WERI-Rb-1 (cell line): ENCODE data around the gene LHFPL2.

Experiments used
- DNase-seq: peaks from one replicate; pipeline ENCODE4 v3.0.0-alpha.2; 2020
- H3K27ac ChIP-seq: fragments of 250-450 bp; sonication (Bioruptor Pico); 2 replicates; pipeline ENCODE4 v1.5.1; 2020; ENCODE audit warnings: mild to moderate bottlenecking, moderate library complexity
- H3K27me3 ChIP-seq: fragments of 250-450 bp; sonication (Bioruptor Pico); 2 replicates; pipeline ENCODE4 v1.5.1; 2021; ENCODE audit warnings: mild to moderate bottlenecking, low read depth, moderate library complexity; ENCODE audit not compliant: insufficient read depth, severe bottlenecking
- H3K36me3 ChIP-seq: fragments of 250-450 bp; sonication (Bioruptor Pico); 2 replicates; pipeline ENCODE4 v1.5.1; 2020; ENCODE audit warnings: mild to moderate bottlenecking, moderate library complexity
- H3K4me3 ChIP-seq: 2 replicates; pipeline ENCODE4 v1.5.1; 2011; ENCODE audit warnings: low read depth, mild to moderate bottlenecking, control low read depth, low read length
- H3K9me3 ChIP-seq: fragments of 250-450 bp; sonication (Bioruptor Pico); 2 replicates; pipeline ENCODE4 v1.5.1; 2021; ENCODE audit warnings: mild to moderate bottlenecking, moderate library complexity; ENCODE audit not compliant: severe bottlenecking
- TF ChIP-seq, protein P1 (sequence below): IDR thresholded peaks from 2 replicates; pipeline ENCODE4 v1.5.1; 2011; ENCODE audit warnings: low read depth, mild to moderate bottlenecking, control low read depth, inconsistent platforms, low read length

LHFPL2 gene

GRCh38 chr5:78527054-78527859 lies 121.3 kb downstream of the LHFPL2 start:
- Histone ChIP-seq H3K36me3 (no peaks in the 10 kb centered on the region), H3K27ac (no peak overlapping the region)
- TF ChIP-seq, protein P1, sequence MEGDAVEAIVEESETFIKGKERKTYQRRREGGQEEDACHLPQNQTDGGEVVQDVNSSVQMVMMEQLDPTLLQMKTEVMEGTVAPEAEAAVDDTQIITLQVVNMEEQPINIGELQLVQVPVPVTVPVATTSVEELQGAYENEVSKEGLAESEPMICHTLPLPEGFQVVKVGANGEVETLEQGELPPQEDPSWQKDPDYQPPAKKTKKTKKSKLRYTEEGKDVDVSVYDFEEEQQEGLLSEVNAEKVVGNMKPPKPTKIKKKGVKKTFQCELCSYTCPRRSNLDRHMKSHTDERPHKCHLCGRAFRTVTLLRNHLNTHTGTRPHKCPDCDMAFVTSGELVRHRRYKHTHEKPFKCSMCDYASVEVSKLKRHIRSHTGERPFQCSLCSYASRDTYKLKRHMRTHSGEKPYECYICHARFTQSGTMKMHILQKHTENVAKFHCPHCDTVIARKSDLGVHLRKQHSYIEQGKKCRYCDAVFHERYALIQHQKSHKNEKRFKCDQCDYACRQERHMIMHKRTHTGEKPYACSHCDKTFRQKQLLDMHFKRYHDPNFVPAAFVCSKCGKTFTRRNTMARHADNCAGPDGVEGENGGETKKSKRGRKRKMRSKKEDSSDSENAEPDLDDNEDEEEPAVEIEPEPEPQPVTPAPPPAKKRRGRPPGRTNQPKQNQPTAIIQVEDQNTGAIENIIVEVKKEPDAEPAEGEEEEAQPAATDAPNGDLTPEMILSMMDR, result no peak

GRCh38 chr5:78526049-78526525 lies 122.5 kb downstream of the LHFPL2 start:
- TF ChIP-seq, protein P1, result no peak
- no peak for DNase-seq
- no peak overlapping the region for H3K4me3 ChIP-seq
- no peaks in the 10 kb centered on the region for H3K27me3 ChIP-seq
- H3K9me3 ChIP-seq, result no peaks in the 10 kb centered on the region
- H3K36me3 ChIP-seq, result no peaks in the 10 kb centered on the region
- no peak overlapping the region for H3K27ac ChIP-seq

More at GRCh38 chr5:78527054-78527859, 121.3 kb downstream of the LHFPL2 start:
- H3K4me3 ChIP-seq, result no peak overlapping the region
- no peaks in the 10 kb centered on the region for H3K9me3 ChIP-seq
- no peaks in the 10 kb centered on the region for H3K27me3 ChIP-seq
- DNase-seq, result no peak

DNA sequence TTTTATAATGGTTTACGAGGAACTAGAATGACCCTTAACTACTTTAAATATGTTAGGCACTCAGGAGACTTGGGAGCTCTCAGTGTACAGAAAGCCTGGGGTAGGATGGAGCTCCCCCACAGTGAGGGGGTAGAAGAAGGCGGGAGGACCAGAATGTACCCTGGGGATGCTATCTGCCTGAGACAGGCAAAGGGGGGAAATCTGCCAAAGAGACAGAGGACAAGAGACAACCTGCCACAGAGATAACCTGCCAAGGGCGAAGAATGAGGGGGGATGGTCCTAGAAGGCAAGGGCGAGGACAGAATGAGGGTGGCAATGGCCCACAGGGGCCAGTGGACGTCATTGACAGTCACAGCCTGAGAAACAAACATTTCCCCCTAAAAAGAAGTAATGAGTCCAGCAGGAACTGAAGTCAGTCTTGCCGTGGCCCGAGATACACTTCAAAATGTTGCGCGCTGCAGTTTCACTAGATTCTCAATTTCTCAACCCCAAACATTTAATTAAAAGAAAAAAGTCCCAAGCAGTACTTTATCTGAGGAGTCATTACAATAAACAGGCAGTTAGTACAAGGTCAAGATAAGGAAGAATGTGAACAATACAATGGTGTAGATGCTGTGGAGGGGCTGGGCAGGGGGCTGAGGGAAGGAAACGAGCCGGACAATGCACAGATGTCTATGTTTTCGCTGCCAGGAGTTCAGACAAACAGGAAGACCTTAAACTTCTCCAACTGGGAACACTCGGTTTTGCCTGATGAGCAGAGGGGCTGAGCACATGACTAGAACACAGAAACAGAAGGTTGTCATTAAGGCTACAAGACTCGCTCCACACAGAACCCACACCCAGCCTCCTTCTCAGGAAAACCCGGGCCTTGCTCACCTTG lies 125.0 kb downstream of the LHFPL2 start:
- H3K9me3 ChIP-seq, result no peaks in the 10 kb centered on the region
- no peak overlapping the region for H3K27ac ChIP-seq
- no peak overlapping the region for H3K4me3 ChIP-seq
- H3K36me3 ChIP-seq, result no peaks in the 10 kb centered on the region
- no peak for DNase-seq
- TF ChIP-seq, protein P1, result no peak
- no peaks in the 10 kb centered on the region for H3K27me3 ChIP-seq

GRCh38 chr5:78522476-78523260 lies 125.9 kb downstream of the LHFPL2 start:
- Histone ChIP-seq H3K36me3 (no peaks in the 10 kb centered on the region), H3K9me3 (no peaks in the 10 kb centered on the region), H3K27ac (no peak overlapping the region), H3K27me3 (no peaks in the 10 kb centered on the region), H3K4me3 (no peak overlapping the region)
- TF ChIP-seq, protein P1, result no peak
- DNase-seq, result no peak

GRCh38 chr5:78521455-78521854 lies 127.1 kb downstream of the LHFPL2 start:
- TF ChIP-seq, protein P1, result no peak
- no peak for DNase-seq
- H3K36me3 ChIP-seq, result no peaks in the 10 kb centered on the region
- H3K9me3 ChIP-seq, result no peaks in the 10 kb centered on the region
- no peaks in the 10 kb centered on the region for H3K27me3 ChIP-seq
- no peak overlapping the region for H3K4me3 ChIP-seq
- H3K27ac ChIP-seq, result no peak overlapping the region
